Natural killer cell treated with Interleukin-12 subunit alpha and Interleukin-12 subunit beta and Interleukin-15 and Interleukin-18, amount 100 ng/mL, for 72 hours (primary cell): ENCODE results near the gene BTBD9. TPM values are rescaled to one million over a fixed set of nuclear protein-coding genes. Genes with fewer than 3 reads are reported as not detected.
"Not testable (repeated sequence)": the region's sequence is repeated elsewhere in the genome, so short reads cannot be mapped to it uniquely, and the experiment has no call there.

Experiments used
- ATAC-seq, 2 donors: fragments of 150-1000 bp; cut with Tn5 transposase in 1 of 2; sonication (Bioruptor Pico), chemical (Tn5 transposase) in 1 of 2; 2 replicates each; pipeline ENCODE4 v1.10.0; 2021
- DNase-seq: peaks from one replicate; pipeline ENCODE4 v3.0.0; 2022; ENCODE audit warnings: low spot score
- H3K27ac Mint-ChIP-seq, 2 donors: 1 replicate in 1 of 2; 2 replicates in 1 of 2; pipeline ENCODE4 v1.8.0; 2022; ENCODE audit warnings: mixed read lengths in 2 of 2, mild to moderate bottlenecking in 1 of 2, moderate library complexity in 1 of 2
- H3K27me3 Mint-ChIP-seq, 2 donors: 1 replicate in 1 of 2; 2 replicates in 1 of 2; pipeline ENCODE4 v1.8.0; 2022; ENCODE audit warnings: mixed read lengths in 2 of 2
- H3K36me3 Mint-ChIP-seq: one replicate; pipeline ENCODE4 v1.8.0; 2022; ENCODE audit warnings: mixed read lengths
- H3K4me1 Mint-ChIP-seq, 2 donors: 1 replicate in 1 of 2; 2 replicates in 1 of 2; pipeline ENCODE4 v1.8.0; 2022; ENCODE audit warnings: low read depth in 2 of 2, mixed read lengths in 2 of 2, mild to moderate bottlenecking in 1 of 2
- H3K4me3 Mint-ChIP-seq: one replicate; pipeline ENCODE4 v1.8.0; 2022; ENCODE audit warnings: mixed read lengths
- H3K9me3 Mint-ChIP-seq: 2 replicates; pipeline ENCODE4 v1.8.0; 2022; ENCODE audit warnings: mixed read lengths
- total RNA-seq, 2 donors: library from RNA; stranded (reverse); gene quantifications; one replicate each; pipeline ENCODE4 v1.2.3, GENCODE V29; 2022

The BTBD9 gene
- total RNA-seq, 2 donors from 2014 or later = 27.7 to 34.2 TPM

GRCh38 chr6:38354905-38355304 is 284.8 kb downstream of the BTBD9 start:
- peak; percentile 65 to 88 for ATAC-seq
- peak overlapping the region; percentile 58 for H3K4me3 Mint-ChIP-seq

DNA sequence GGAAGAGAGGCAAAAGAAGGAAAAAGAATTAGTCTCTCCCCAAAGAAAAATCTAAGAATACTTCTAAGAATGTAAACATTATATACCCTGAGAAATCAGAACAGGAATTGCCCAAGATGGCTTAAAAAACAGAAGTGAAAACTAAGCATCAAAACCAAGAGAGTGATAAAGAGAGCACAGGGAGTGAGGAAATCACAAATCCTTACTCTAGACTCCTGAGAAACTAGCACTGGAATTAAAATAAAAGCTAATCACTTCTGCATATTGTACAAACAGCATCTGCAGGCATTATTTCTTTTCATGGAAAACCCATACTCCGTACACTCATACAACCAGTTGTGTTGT is 285.7 kb downstream of the BTBD9 start:
- DNase-seq (no peak), ATAC-seq (no peak)
- Mint-ChIP-seq H3K36me3 (no peaks in the 10 kb centered on the region), H3K9me3 (no peaks in the 10 kb centered on the region), H3K4me1 (peaks cover 7 to 42% of the 10 kb centered on the region in 2 donors), H3K4me3 (no peak overlapping the region), H3K27ac (no peak overlapping the region), H3K27me3 (no peaks in the 10 kb centered on the region)

More at GRCh38 chr6:38354905-38355304, 284.8 kb downstream of the BTBD9 start:
- Mint-ChIP-seq H3K36me3 (no peaks in the 10 kb centered on the region), H3K27me3 (no peaks in the 10 kb centered on the region), H3K4me1 (peaks cover 7 to 42% of the 10 kb centered on the region in 2 donors), H3K27ac (no peak overlapping the region), H3K9me3 (no peaks in the 10 kb centered on the region)
- no peak for DNase-seq

GRCh38 chr6:38353310-38354036 is 286.3 kb downstream of the BTBD9 start:
- Mint-ChIP-seq H3K27ac (no peak overlapping the region), H3K36me3 (no peaks in the 10 kb centered on the region), H3K27me3 (no peaks in the 10 kb centered on the region), H3K4me3 (peak overlapping the region; percentile 24), H3K4me1 (peaks cover 7 to 42% of the 10 kb centered on the region in 2 donors), H3K9me3 (no peaks in the 10 kb centered on the region)
- no peak for ATAC-seq
- DNase-seq = no peak

GRCh38 chr6:38352636-38353035 is 287.1 kb downstream of the BTBD9 start:
- H3K27ac Mint-ChIP-seq = no peak overlapping the region
- no peaks in the 10 kb centered on the region for H3K27me3 Mint-ChIP-seq
- no peak for DNase-seq
- no peaks in the 10 kb centered on the region for H3K9me3 Mint-ChIP-seq
- H3K4me1 Mint-ChIP-seq = peaks cover 3 to 34% of the 10 kb centered on the region in 2 donors
- no peak for ATAC-seq
- no peak overlapping the region for H3K4me3 Mint-ChIP-seq
- no peaks in the 10 kb centered on the region for H3K36me3 Mint-ChIP-seq

DNA sequence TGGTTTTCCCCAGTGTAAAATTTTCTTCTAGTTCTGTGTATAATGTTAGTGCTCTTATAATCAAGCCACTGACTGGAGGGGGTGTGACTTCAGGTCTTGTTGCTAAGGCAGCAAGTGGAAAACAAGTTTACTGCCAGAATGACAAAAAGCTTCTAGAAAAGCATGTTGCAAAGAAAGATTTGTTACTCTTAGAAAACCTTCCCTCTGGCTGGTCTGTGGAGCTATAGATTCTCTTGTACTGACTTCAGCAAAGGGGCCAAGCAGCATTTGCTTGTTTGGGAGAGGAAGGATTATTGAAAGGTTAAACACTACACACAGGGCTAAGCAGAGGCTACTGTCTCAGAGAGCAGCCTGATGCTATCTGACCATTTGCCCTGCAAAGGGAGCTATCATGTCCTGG is 288.8 kb downstream of the BTBD9 start:
- H3K27me3 Mint-ChIP-seq = no peaks in the 10 kb centered on the region
- ATAC-seq = no peak
- H3K9me3 Mint-ChIP-seq = no peaks in the 10 kb centered on the region
- H3K4me3 Mint-ChIP-seq = no peak overlapping the region
- no peaks in the 10 kb centered on the region for H3K36me3 Mint-ChIP-seq
- no peak for DNase-seq
- H3K27ac Mint-ChIP-seq = no peak overlapping the region
- peaks cover 0 to 24% of the 10 kb centered on the region in 2 donors for H3K4me1 Mint-ChIP-seq

GRCh38 chr6:38350220-38350619 is 289.5 kb downstream of the BTBD9 start:
- Mint-ChIP-seq H3K4me1 (peaks cover 4 to 22% of the 10 kb centered on the region in 2 donors), H3K4me3 (no peak overlapping the region), H3K36me3 (no peaks in the 10 kb centered on the region), H3K27ac (no peak overlapping the region), H3K27me3 (no peaks in the 10 kb centered on the region), H3K9me3 (no peaks in the 10 kb centered on the region)
- DNase-seq = no peak
- ATAC-seq = no peak

- no peak overlapping the region for H3K4me3 Mint-ChIP-seq
- H3K27me3 Mint-ChIP-seq = no peaks in the 10 kb centered on the region
- H3K27ac Mint-ChIP-seq = no peak overlapping the region
- ATAC-seq = no peak
- H3K36me3 Mint-ChIP-seq = no peaks in the 10 kb centered on the region
- no peaks in the 10 kb centered on the region for H3K9me3 Mint-ChIP-seq
- DNase-seq = no peak
- peaks cover 4 to 18% of the 10 kb centered on the region in 2 donors for H3K4me1 Mint-ChIP-seq
Measured at GRCh38 chr6:38349795-38350194, 289.9 kb downstream of the BTBD9 start.

- ATAC-seq (no peak), DNase-seq (no peak)
- Mint-ChIP-seq H3K27me3 (no peaks in the 10 kb centered on the region), H3K9me3 (no peaks in the 10 kb centered on the region), H3K4me3 (no peak overlapping the region), H3K27ac (no peak overlapping the region), H3K4me1 (peaks cover 4 to 13% of the 10 kb centered on the region in 2 donors), H3K36me3 (no peaks in the 10 kb centered on the region)
Measured at GRCh38 chr6:38349221-38349620, 290.5 kb downstream of the BTBD9 start.

- ATAC-seq = no peak
Measured at GRCh38 chr6:38348371-38348770, 291.4 kb downstream of the BTBD9 start.

GRCh38 chr6:38347829-38348228 is 291.9 kb downstream of the BTBD9 start:
- H3K36me3 Mint-ChIP-seq, H3K27me3 Mint-ChIP-seq, H3K27ac Mint-ChIP-seq, H3K4me3 Mint-ChIP-seq, H3K9me3 Mint-ChIP-seq, ATAC-seq, H3K4me1 Mint-ChIP-seq, DNase-seq: not testable (repeated sequence)

More at GRCh38 chr6:38348371-38348770, 291.4 kb downstream of the BTBD9 start:
- Mint-ChIP-seq H3K9me3 (no peaks in the 10 kb centered on the region), H3K4me1 (peaks cover 4 to 13% of the 10 kb centered on the region in 2 donors), H3K4me3 (no peak overlapping the region), H3K27me3 (no peaks in the 10 kb centered on the region), H3K27ac (no peak overlapping the region), H3K36me3 (no peaks in the 10 kb centered on the region)
- no peak for DNase-seq

GRCh38 chr6:38346291-38347079 is 293.2 kb downstream of the BTBD9 start:
- no peak for ATAC-seq
- no peak for DNase-seq
- H3K36me3 Mint-ChIP-seq = no peaks in the 10 kb centered on the region
- no peaks in the 10 kb centered on the region for H3K27me3 Mint-ChIP-seq
- H3K4me1 Mint-ChIP-seq = peaks cover 4 to 6% of the 10 kb centered on the region in 2 donors
- H3K4me3 Mint-ChIP-seq = no peak overlapping the region
- H3K27ac Mint-ChIP-seq = no peak overlapping the region
- no peaks in the 10 kb centered on the region for H3K9me3 Mint-ChIP-seq

DNA sequence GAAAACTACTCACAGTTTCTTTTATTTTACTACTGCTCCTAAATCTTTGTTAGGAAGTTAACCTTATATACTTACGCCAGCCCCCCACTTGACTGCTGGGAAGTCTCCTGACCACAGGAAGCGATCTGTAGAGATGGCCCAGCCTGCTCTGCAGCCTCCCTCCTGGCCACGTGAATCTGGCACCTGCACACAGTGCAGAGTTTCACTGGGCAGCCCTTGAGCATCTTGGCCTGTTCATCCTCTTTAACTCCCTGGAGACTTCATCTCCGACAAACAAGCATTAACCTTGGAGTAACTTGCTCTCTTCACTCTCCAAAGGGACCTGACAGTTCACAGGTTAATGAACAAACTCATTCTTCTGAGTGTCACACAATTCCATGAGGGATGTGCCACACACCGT is 294.1 kb downstream of the BTBD9 start:
- no peaks in the 10 kb centered on the region for H3K27me3 Mint-ChIP-seq
- DNase-seq (no peak), ATAC-seq (no peak)
- peaks cover 4 to 6% of the 10 kb centered on the region in 2 donors for H3K4me1 Mint-ChIP-seq
- no peaks in the 10 kb centered on the region for H3K36me3 Mint-ChIP-seq
- no peaks in the 10 kb centered on the region for H3K9me3 Mint-ChIP-seq
- H3K4me3 Mint-ChIP-seq = no peak overlapping the region
- no peak overlapping the region for H3K27ac Mint-ChIP-seq

GRCh38 chr6:38341496-38341895 is 298.2 kb downstream of the BTBD9 start:
- H3K36me3 Mint-ChIP-seq = no peaks in the 10 kb centered on the region
- no peaks in the 10 kb centered on the region for H3K27me3 Mint-ChIP-seq
- no peaks in the 10 kb centered on the region for H3K9me3 Mint-ChIP-seq
- ATAC-seq (no peak), DNase-seq (no peak)
- H3K27ac Mint-ChIP-seq = no peak overlapping the region
- H3K4me3 Mint-ChIP-seq = no peak overlapping the region
- H3K4me1 Mint-ChIP-seq = peaks cover 16 to 18% of the 10 kb centered on the region in 2 donors

GRCh38 chr6:38339914-38340313 is 299.8 kb downstream of the BTBD9 start:
- no peak for ATAC-seq
- Mint-ChIP-seq H3K27me3 (no peaks in the 10 kb centered on the region), H3K27ac (no peak overlapping the region), H3K9me3 (no peaks in the 10 kb centered on the region), H3K4me3 (no peak overlapping the region), H3K36me3 (peaks cover 3% of the 10 kb centered on the region), H3K4me1 (peaks cover 13 to 15% of the 10 kb centered on the region in 2 donors)
- no peak for DNase-seq
